Measurements from ENCODE around the gene CCM2. TPM values are rescaled to one million over a fixed set of nuclear protein-coding genes. Genes with fewer than 3 reads are reported as not detected.
"Not testable (repeated sequence)": the region's sequence is repeated elsewhere in the genome, so short reads cannot be mapped to it uniquely, and the experiment has no call there.

CCM2 gene
- total RNA-seq, 1 donor from 2014 or later: 34.1 TPM

DNA sequence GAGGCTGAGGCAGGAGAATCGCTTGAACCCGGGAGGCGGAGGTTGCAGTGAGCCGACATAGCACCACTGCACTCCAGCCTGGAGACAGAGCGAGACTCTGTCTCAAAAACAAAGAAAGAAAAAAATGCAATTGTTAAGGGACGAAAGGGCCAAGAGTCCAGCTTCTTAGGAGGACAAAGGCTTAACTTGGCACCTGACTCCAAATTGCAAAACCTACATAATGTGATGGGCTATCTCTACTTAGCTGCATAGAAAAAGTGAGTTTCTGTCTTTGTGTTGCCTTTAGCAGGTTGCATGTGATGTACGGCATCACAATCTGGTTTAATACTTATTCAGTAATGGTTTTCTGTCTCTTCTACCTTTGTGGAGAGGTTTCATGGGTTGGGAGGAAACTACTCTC lies 12.5 kb upstream of the CCM2 start:
- Mint-ChIP-seq H3K27ac (peak overlapping the region; percentile 99), H3K4me3 (peak overlapping the region; percentile 95), H3K9me3 (no peaks in the 10 kb centered on the region), H3K27me3 (ENCODE audit: low read depth) (no peaks in the 10 kb centered on the region), H3K4me1 (peaks cover 61% of the 10 kb centered on the region), H3K36me3 (peaks cover 27% of the 10 kb centered on the region)
- TF ChIP-seq, protein P1, sequence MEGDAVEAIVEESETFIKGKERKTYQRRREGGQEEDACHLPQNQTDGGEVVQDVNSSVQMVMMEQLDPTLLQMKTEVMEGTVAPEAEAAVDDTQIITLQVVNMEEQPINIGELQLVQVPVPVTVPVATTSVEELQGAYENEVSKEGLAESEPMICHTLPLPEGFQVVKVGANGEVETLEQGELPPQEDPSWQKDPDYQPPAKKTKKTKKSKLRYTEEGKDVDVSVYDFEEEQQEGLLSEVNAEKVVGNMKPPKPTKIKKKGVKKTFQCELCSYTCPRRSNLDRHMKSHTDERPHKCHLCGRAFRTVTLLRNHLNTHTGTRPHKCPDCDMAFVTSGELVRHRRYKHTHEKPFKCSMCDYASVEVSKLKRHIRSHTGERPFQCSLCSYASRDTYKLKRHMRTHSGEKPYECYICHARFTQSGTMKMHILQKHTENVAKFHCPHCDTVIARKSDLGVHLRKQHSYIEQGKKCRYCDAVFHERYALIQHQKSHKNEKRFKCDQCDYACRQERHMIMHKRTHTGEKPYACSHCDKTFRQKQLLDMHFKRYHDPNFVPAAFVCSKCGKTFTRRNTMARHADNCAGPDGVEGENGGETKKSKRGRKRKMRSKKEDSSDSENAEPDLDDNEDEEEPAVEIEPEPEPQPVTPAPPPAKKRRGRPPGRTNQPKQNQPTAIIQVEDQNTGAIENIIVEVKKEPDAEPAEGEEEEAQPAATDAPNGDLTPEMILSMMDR (IDR thresholded peaks at IDR 0.05; ENCODE audit: unreplicated experiment): no peak
- no peak for DNase-seq (ENCODE audit: low spot score in 2 of 2, unreplicated experiment in 2 of 2)

DNA sequence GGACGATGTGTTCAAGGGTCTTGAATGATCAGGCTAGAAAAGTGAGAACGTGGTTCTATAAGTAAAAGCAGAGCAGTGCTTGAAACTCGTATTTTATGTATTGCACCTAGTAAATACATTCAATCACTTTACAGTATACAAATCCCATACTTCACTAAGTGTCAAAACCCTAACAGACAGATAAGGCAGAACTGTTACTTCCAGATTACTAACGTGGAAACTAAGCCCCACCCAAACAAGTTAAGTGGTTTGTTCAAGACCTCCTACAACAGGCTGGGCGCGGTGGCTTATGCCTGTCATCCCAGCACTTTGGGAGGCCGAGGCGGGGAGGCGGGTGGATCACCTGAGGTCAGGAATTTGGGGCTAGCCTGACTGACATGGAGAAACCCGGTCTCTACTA lies 12.0 kb upstream of the CCM2 start:
- no peak for DNase-seq (ENCODE audit: low spot score in 2 of 2, unreplicated experiment in 2 of 2)
- Mint-ChIP-seq H3K27ac (peak overlapping the region; percentile 99), H3K9me3 (no peaks in the 10 kb centered on the region), H3K4me3 (no peak overlapping the region), H3K4me1 (peaks cover 61% of the 10 kb centered on the region), H3K27me3 (ENCODE audit: low read depth) (no peaks in the 10 kb centered on the region), H3K36me3 (peaks cover 21% of the 10 kb centered on the region)
- TF ChIP-seq, protein P1 (IDR thresholded peaks at IDR 0.05; ENCODE audit: unreplicated experiment): no peak

DNA sequence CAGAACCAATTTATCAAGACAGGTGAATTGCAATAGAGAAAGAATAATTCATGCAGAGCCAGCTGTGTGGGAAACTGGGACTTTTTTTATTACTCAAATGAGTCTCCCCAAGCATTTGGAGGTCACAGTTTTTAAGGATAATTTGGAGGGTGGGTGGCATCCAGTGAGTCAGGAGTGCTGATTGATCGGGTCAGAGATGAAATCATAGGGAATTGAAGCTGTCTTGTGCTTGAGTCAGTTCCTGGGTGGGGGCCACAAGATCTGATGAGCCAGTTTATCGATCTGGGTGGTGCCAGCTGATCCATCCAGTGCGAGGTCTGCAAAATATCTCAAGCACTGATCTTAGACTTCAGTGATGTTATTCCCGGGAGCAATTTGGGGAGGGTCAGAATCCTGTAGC lies 11.3 kb upstream of the CCM2 start:
- H3K27me3 Mint-ChIP-seq (ENCODE audit: low read depth): no peaks in the 10 kb centered on the region
- H3K9me3 Mint-ChIP-seq: no peaks in the 10 kb centered on the region
- H3K4me1 Mint-ChIP-seq: peaks cover 61% of the 10 kb centered on the region
- H3K4me3 Mint-ChIP-seq: no peak overlapping the region
- H3K36me3 Mint-ChIP-seq: peaks cover 14% of the 10 kb centered on the region
- TF ChIP-seq, protein P1 (IDR thresholded peaks at IDR 0.05; ENCODE audit: unreplicated experiment): no peak
- peak overlapping the region; percentile 31 for H3K27ac Mint-ChIP-seq
- no peak for DNase-seq (ENCODE audit: low spot score in 2 of 2, unreplicated experiment in 2 of 2)

DNA sequence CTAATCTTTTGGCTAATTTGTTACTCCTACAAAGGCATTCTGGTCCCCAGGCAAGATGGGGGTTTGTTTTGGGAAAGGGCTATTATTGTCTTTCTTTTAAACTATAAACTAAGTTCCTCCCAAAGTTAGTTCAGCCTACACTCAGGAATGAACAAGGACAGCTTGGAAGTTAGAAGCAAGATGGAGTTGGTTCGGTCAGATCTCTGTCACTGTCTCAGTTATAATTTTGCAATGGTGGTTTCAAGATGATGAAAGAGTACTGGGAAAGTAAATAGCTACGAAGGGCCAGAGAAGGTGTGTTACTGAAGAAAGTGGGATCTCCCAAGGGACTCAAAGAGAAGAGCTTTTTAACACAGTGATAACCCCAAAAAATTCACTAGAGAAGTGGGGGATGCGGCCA lies 10.9 kb upstream of the CCM2 start:
- Mint-ChIP-seq H3K27me3 (ENCODE audit: low read depth) (no peaks in the 10 kb centered on the region), H3K9me3 (no peaks in the 10 kb centered on the region), H3K36me3 (peaks cover 11% of the 10 kb centered on the region), H3K4me3 (no peak overlapping the region), H3K4me1 (peaks cover 60% of the 10 kb centered on the region), H3K27ac (peak overlapping the region; percentile 98)
- no peak for DNase-seq (ENCODE audit: low spot score in 2 of 2, unreplicated experiment in 2 of 2)
- TF ChIP-seq, protein P1 (IDR thresholded peaks at IDR 0.05; ENCODE audit: unreplicated experiment): no peak

DNA sequence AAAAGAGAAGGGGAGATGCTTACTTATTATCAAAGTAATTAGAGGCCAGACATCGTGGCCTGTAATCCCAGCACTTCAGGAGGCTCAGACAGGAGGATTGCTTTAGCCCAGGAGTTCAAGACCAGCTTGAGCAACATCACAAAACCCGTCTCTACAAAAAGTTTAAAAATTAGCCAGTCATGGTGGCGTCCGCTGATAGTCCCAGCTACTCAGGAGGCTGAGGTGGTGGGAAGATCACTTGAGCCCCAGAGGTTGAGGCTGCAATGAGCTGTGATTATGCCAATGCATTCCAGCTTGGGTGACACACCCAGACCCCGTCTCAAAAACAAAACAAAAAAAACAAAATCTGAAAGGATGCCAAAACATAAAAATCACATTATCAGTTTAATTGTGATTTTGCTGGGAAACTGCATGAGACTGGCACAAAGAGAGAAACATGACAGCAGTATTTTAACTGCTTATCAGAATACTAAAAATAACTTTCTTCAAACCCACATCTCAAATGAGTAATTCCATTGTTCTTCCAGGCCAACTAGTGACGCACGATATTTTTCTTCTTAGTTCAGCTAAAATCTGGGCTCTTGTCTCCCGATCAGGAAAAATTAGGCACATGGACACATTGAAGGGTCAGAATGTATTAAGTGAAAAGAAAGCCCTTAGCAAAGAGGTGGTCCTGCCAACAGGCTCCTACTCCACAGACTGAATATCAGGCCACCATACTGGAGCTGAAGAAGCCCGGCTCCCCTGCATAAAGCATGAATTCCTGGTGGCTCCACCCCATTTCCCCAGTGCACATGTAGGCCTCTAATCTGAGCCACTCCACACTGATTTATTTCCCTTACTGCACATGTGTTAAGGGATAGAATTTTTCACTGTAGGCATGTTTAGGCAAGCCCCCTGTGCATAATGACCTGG lies 9.6 kb upstream of the CCM2 start:
- TF ChIP-seq, protein P1 (IDR thresholded peaks at IDR 0.05; ENCODE audit: unreplicated experiment): no peak
- Mint-ChIP-seq H3K27ac (peak overlapping the region; percentile 98), H3K27me3 (ENCODE audit: low read depth) (no peaks in the 10 kb centered on the region), H3K4me3 (peak overlapping the region; percentile 17), H3K36me3 (no peaks in the 10 kb centered on the region), H3K9me3 (no peaks in the 10 kb centered on the region), H3K4me1 (peaks cover 48% of the 10 kb centered on the region)
- DNase-seq (ENCODE audit: low spot score in 2 of 2, unreplicated experiment in 2 of 2): no peak

DNA sequence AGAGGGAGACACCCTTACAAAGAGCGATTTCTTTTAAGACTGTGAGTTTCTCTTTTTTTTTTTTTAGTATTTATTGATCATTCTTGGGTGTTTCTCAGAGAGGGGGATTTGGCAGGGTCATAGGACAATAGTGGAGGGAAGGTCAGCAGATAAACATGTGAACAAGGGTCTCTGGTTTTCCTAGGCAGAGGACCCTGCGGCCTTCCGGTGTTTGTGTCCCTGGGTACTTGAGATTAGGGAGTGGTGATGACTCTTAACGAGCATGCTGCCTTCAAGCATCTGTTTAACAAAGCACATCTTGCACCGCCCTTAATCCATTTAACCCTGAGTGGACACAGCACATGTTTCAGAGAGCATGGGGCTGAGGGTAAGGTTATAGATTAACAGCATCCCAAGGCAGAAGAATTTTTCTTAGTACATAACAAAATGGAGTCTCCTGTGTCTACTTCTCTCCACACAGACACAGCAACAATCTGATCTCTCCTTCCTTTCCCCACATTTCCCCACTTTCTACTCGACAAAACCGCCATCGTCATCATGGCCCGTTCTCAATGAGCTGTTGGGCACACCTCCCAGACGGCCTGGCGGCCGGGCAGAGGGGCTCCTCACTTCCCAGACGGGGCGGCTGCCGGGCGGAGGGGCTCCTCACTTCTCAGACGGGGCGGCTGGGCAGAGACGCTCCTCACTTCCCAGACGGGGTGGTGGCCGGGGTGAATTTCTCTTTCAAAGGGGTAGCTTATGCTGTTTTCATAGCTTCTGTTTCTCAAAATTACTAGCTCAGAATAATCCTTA lies 7.8 kb upstream of the CCM2 start:
- H3K27me3 Mint-ChIP-seq (ENCODE audit: low read depth); H3K4me3 Mint-ChIP-seq: not testable (repeated sequence)

More for the DNA sequence above, 7.8 kb upstream of the CCM2 start:
- not testable (repeated sequence) for DNase-seq (ENCODE audit: low spot score in 2 of 2, unreplicated experiment in 2 of 2); H3K9me3 Mint-ChIP-seq; H3K36me3 Mint-ChIP-seq
- Mint-ChIP-seq H3K27ac (peak overlapping the region; percentile 50), H3K4me1 (peaks cover 33% of the 10 kb centered on the region)
